Measurements from ENCODE around the gene MBP.

Gene MBP

DNA sequence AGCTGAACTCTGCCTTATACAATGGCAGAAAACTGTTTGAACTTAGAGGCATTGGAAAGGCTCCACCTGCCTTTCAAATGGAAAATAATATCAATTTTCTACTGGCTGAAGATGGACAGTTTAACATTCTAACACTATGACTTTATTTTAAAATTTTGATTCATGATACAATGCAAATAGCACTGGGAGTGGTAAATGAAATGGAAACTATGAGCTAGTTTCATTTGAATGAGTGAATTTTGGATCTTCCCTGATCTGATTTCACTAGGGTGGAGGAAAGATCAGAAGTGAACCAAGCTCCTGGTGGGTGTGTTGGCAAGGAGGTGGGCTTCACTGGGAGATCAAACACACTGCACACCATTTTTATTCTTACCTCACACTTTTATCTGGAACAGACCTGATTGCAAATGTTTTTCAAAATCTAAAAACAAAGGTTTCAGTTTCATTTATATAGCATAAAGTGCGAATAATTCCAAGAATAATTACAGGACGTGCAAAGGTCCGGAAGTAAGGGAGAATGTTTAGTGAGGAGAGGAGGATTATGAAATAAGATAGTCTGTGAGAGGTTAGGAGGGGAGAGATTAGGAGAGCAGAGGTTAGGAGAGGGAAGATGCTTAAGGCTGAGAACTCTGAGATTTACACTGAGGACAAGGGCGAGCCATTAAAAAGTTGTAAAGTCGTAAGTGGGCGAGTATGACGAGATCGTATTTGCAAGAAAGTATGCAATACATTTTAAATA, 18.6 kb upstream of the MBP start:
- DNase-seq (ENCODE audit: low spot score), result no peak

DNA sequence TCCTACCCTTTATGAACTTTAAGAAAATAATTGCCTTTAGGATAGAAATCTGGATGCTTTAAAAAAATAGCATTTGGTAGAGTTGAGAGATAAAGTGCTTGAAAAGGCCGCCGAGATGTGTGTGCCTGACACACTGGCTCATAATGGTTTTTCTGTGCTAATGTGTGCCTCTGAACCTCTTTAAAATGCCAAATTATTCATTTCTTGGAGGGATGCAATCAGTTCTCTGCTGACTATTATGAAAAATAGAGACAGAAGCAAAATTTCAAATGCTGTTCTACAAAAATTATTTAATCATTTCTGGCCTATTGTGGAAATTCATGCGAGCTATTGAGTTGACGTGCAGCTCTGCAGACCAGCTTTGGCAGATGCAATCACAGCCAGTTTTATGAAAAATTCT, 18.0 kb upstream of the MBP start:
- DNase-seq (ENCODE audit: low spot score), result no peak

DNA sequence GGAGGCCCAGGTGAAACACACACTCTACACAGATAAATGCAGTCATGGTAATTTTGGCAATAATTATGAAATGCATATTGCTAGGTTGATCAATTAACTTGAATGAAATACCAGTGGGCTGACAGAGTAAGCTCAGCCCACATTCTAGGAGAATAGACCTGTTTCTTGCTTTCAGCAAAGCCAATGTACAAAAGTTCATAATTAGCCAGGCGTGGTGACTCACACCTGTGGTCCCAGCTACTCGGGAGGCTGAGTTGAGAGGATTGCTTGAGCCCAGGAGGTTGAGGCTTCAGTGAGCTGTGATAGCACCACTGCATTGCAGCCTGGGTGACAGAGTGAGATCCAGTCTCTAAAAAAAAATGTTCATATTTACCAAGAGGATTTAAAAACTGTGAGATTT, 15.7 kb upstream of the MBP start:
- DNase-seq (ENCODE audit: low spot score), result no peak

DNA sequence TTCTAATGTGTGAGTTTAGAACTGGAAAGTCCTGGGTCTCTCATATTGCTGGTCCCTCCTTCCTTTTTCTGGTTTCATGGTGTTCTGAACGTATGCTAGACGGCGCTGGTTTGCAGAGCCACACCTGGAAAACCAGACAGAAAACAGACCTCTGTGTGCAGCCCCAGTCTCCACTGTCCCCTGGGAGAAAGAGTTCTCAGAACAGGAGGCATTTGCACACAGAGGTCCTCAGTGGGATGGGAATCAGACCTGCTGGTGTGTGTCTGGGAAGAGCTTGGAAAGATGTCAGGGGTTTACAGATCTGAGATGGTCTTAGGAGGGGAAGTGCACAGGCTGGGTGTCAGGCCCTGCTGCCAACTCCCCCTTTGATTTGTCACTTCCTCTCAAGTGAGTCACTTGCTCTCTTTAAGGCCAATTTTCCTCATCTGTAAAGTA, 14.9 kb upstream of the MBP start:
- DNase-seq (ENCODE audit: low spot score), result no peak

DNA sequence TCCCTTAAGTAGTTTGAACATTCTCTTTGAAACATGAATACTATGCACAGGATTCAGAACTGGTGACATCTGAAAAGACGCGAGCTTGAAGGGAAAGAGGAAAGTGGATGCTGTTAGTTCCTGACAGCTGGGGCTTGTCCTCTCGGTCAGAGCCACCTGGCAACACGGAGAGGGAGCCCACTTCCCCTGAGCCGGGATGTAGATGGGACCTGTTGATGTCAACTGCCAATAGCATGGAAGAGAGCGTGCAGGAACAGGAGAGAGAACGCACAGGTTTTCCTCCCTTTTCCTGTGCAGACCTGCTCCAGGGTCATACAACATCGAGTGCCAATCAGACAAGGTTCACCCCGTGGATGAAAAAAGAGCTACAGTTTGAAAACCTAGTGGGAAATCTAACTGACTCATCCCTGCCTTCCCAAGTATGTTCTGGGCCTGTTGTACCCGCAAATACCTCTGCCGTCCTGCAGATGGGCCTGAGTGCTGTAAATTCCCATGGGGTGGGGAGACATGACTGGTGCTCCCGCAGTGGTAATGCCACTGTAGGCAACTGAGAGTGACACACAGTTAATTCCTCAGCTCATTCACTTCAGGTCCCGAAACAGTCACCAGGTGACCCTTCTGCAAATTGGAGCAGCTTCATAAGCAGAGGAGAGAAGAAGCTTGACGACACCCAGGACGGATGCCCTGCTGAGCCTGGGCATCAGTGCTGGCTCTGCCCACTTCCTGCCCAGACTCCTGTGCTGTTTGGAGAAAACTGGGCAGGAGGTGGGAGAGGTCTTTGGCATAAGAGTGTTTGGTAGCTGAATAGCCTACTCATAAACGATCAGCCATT, 13.9 kb upstream of the MBP start:
- DNase-seq (ENCODE audit: low spot score), result no peak

DNA sequence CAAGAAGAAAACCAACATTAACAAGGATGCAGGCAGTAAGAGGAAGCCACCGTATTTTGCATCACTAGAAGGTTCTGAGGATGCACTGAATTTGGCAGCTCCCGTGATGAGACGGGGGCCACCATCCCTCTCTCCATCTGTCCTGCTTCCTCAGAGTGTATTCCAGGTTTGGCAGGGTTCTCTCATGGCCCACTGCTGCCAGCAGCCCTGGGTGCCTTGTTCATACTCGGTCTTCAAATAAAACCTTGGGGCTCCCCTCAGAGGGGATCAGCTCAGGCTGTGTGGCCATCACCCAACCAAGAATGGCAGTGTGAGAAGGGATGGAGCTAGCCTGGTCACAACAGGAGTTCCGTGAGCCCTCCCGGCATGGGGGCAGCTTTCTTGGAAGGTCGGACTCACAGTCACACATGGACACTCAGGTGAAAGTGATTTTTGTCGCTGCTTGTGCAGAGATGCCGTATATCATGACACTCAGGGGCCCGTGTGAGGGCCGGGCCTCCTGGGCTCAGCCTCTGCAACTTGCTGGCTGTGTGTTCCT, 12.8 kb upstream of the MBP start:
- no peak for DNase-seq (ENCODE audit: low spot score)

DNA sequence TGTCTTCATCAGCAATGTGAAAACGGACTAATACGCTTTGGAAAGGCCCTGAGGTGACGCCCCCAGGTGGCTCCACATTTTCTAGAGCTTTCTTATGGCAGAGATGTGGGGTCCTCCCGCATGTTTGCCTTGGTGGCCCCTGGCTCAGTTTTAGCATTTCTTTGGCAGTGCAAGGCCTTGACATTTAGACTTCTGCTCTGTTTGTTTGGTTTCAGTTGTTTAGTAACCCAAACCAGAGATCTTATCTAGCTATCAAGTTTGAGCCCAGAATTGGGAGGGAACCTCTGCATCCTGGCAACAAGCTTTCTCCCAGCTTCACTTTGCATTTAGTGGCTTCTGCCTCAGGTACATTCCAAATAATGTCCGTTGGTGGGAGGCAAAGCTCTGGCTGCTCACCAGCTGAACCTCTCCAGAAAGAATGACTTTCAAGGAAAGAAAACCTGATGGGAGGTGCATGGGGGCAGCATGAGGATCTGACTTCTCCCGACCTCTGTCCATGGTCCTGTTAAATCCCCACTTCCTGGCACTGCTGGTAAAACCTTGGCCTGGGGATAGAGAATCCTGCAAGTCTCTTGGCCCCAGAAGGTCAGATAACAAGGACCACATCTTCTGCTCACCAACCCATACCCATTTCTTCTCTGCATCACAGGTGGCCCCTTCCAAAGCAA, 12.0 kb upstream of the MBP start:
- no peak for DNase-seq (ENCODE audit: low spot score)

DNA sequence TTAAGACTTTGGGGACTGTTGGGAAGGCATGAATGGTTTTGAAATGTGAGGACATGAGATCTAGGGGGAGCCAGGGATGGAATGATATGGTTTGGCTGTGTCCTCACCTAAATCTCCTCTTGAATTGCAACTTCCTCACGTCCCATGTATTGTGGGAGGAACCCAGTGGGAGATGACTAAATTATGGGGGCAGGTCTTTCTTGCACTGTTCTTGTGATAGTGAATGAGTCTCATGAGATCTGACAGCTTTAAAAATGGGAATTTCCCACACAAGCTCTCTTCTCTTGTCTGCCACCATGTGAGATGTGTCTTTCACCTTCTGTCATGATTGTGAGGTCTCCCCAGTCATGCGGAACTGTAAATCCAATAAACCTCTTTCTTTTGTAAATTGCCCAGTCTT, 11.5 kb upstream of the MBP start:
- DNase-seq (ENCODE audit: low spot score), result no peak

DNA sequence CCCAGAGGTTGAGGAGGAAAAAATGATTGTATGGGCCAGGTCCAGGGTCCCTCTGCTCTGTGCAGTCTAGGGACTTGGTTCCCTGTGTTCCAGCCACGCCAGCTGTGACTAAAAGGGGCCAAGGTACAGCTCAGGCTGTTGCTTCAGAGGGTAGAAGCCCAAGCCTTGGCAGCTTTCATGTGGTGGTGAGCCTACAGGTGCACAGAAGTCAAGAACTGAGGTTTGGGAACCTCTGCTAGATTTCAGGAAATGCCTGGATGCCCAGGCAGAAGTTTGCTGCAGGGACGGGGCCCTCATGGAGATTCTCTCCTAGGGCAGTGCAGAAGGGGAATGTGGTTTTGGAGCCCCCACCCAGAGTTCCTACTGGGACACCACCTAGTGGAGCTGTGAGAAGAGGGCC, 10.6 kb upstream of the MBP start:
- DNase-seq (ENCODE audit: low spot score), result no peak

DNA sequence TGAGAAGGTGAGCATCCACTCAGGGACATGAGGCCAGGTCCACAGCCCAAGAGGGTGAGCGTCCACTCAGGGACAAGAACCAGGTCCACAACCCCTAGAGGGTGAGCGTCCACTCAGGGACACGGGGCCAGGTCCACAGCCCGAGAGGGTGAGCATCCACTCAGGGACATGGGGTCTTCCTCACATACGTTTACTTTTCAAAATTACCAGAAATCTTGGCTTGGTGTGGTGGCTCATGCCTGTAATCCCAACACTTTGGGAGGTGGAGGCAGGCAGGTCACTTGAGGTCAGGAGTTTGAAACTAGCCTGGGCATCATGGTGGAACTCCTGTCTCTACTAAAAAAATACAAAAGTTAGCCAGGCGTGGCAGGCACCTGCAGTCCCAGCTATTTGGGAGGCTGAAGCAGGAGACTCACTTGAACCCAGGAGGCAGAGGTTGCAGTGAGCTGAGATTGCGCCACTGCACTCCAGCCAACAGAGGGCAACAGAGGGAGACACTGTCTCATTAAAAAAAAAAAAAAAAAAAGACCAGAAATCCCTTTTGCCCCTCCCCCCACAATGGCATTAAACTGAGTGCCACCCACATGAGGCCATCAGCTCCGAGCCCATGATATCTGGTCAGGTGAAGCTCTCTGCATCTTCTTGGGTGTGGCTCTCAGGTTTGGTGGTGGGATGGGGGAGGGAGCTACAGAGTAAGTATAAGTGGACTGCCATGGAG, 9.0 kb upstream of the MBP start:
- no peak for DNase-seq (ENCODE audit: low spot score)

DNA sequence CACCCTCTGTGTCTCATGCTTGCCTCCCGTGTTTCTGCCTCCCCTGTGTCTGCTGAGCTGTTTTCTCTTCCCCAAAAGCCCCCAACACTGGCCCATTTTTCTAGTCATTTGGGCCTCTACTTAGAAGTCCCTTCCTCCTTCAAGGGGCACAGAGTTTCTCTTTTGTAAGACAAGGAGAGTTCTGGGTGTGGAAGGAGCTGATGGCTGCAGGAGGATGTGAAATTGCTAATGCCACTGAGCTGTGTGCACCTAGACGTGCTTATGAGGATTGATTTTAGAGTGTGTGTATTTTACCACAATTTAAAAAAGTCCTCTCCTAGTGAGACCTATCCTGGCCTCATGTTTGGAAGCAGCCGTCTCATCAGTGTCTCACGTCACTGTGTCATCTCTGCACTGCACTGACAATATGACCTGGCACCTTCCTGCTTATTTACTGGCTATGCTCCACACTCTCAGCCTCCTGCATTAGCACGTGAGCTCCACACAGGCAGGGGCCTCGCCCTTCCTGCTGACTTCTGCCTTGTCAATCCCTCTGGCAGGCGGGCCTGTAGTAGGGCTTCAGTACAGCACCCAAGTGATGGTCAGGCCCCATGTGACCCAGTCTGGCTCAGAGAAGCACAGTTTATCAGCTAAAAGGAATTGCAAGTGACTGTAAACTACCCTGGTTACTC, 8.0 kb upstream of the MBP start:
- DNase-seq (ENCODE audit: low spot score), result no peak

DNA sequence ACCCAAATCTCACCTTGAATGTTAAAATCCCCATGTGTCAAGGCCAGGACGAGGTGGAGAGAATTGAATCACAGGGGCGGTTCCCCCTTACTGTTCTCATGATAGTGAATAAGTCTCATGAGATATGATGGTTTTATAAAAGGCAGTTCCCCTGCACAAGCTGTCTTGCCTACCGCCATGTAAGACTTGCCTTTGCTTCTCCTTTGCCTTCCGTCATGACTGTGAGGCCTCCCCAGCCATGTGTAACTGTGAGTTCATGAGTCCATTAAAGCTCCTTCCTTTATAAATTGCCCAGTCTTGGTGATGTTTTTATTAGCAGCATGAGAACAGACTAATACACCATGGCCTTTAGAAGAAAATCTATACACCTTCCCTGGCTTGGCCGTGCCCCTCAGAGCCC, 7.4 kb upstream of the MBP start:
- no peak for DNase-seq (ENCODE audit: low spot score)

DNA sequence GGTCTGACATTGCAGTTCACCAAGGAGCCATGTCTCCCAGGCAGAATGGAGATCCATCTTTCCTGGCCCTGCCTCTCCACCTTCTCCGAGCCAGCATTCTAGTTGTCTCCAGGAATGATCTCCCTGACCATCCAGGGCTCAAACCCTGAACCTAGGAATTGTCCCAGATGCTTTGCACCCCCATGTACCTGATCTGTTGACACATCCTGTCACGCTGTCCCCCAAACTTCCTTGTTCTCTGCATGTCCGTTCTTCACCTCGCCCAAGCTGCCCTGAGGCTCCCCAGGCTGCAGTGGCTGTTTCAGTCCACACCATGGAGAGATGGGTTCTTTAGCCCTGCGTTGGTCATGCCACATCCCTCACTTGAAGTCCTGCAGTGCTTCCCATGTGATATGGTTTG, 7.0 kb upstream of the MBP start:
- no peak for DNase-seq (ENCODE audit: low spot score)

DNA sequence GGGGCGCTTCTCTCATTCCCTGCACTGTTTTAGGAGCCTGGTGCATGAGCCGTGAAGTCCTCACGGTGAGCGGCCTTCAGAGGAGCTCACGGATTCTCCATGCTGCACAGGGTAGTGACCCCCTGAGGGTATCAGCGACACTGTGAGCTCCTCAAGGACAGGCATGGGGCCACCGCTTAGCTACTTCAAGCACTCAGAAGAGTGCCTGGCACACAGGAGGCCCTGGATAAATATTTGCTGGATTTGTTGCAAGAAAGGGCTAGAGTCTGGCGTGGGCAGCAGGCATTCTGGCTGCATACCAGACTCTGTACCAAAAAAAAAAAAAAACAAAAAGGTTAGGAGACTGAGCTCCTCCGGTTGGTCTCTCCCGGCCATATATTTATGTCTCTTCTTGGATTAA, 5.7 kb upstream of the MBP start:
- DNase-seq (ENCODE audit: low spot score), result no peak

DNA sequence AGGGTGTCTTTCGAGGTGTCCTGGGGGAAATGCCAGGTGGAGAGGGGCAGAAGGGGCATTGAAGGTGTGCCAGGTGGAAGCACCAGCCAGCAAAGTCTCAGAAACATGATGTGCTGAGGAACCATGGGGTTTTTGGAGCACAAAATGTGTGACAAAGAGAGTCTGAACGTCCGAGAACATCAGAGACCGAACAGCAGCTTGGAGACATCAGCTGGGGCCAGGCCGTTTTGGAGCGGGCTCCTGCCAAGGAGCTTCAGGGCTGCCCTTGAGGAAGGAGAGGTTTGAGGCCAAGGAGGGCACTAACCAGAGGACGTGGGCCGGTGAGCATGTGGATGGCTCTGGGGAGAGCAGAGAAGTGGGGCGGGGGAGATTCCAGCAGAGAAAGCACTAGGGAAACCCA, 5.3 kb upstream of the MBP start:
- no peak for DNase-seq (ENCODE audit: low spot score)

DNA sequence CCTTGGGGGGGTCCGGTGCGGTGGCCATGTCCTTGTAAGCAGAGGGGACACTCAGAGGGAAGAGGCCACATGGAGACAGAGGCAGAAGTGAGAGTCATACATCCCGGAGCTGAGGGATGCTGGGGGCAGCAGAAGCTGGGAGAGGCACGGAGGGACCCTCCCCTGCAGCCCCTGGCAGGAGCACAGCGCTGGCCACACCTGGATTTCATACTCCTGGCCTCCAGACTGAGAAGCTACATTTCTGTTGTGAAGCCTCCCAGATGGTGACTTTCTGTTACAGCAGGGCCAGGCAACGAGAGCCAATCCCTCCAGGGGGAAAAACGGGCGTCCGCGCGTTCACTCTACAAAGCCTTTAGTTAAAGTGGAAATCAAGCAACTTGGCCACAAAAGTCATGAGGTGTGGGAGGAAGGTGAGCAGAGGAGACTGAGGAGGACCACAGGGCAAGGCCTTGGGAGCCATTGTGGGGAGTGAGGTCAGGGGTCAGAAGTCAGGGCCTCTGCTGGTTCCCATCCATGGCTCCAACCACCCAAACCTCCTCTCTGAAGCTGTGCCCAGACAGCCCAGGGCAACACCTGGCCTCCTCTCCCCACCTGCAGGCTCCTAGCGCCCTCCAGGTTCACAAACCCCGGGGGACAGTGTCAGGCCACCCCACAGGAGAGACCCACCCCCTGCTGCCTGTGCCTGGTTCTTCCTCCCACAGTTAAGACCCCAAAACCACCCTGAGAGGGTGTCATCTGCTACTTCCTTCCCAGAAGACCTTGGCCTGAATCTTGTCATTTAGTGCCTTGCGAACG, 4.5 kb upstream of the MBP start:
- no peak for DNase-seq (ENCODE audit: low spot score)

DNA sequence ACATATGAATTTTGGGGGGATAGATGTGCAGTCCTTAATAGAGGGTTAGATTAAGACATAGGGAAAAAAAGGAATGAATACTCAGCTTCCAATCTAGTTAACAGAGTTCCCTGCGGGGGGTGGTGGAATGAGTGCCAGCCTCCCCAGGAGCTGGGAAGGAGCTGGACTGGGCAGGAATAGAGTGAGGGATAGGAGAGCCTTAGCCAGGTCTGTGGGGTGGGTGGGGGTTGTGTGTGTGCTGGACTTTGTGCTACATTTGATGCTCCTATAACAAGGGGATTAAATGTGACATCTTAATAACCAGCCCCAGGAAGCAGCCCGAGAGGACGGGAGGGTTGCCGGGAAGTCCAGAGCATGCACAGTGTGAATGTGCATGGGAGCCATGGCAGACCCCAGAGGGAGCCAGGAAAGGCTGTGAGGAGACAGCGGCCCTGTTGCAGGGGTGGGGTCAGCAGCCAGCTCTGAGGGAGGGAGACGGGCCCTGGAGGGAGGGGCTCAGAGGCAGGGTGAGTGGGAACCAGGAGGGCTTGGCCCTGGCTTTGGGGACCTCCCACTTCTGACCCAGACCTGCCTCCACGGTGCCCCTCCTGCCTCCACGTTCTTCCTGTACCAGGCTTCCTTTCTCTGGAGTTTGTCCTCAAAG, 3.6 kb upstream of the MBP start:
- DNase-seq (ENCODE audit: low spot score), result no peak

DNA sequence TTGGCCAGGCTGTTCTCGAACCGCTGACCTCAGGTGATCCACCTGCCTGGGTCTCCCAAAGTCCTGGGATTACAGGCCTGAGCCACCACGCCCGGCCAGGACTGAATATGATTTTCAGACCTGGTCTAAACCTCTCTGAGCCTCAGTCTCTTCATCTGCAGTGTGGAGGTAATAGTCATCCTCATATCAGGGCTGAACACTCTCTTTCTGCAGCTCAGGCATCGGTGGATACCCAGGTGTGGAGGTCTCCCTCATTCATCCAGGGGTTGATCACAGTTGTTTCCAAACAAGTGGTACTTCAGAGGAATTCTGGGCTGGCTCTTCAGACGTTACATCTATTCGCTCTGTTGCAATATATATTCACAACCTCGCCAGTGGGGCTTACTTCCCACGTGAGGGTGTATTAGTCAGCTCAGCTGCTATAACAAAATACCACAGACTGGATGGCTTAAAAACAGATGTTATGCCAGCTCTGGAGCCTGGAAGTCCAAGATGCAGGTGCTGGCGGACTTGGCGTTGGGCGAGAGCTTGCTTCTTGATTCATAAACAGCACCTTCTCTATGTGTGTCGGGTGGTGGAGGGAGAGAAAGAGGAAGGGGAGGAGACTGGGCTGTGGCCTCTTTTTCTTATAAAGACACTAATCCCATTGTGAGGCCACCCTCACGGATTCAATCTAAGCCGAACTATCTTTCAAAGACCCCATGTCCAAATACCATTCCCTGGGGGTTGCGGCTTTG, 2.9 kb upstream of the MBP start:
- no peak for DNase-seq (ENCODE audit: low spot score)

DNA sequence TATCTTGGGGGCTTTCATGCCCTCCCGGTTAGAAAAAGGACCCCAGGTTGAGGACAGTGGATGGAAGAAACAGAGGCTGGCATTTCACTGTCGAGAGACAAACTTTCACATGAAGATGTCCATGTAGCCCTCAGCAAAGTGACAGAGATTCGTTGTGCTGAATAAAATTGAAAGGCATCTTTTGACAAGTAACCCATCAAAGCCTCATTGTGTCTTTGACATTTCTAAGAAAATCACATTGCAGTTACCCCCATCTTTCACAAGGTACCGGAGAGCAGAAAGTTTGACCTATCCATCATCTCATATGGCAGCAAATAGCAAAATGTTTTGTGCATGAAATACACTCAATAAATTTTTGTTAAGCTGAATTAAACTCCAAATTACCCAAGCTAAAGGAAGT, 2.0 kb upstream of the MBP start:
- DNase-seq (ENCODE audit: low spot score), result no peak

All from D341Med (cell line).